ENCODE measurements around the gene ABCC2. TPM values are rescaled to one million over a fixed set of nuclear protein-coding genes. Genes with fewer than 3 reads are reported as not detected.

ABCC2 gene
- total and polyA plus RNA-seq, 2 experiments from 2014 or later: 0.19 to 0.86 TPM

DNA sequence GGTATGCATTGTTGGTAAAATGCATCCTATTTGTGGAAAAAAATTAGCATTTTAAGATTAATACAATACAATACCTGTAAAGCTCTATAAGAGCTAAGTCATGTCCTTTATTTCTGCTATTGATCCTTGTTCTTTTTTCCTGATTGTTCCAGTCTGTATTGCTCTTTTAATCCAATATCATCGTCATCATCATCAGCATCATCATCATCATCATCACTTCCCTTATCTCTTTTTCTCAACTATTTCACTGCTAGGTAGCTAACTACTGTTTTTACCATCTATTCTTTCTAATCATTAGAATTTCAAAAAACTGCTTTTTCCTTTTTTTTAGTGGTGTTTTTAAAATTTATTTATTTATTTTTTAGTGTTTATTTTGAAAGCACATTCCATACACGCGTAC lies 71.2 kb downstream of the ABCC2 start:
- Histone ChIP-seq H3K4me3 (no peak overlapping the region), H2AFZ (no peak overlapping the region), H3K4me1 (ENCODE audit: insufficient read depth) (no peaks in the 10 kb centered on the region), H4K20me1 (ENCODE audit: insufficient read depth) (no peaks in the 10 kb centered on the region), H3K79me2 (ENCODE audit: insufficient read depth) (no peaks in the 10 kb centered on the region), H3K27me3 (replicated peaks; ENCODE audit: insufficient read depth) (no peaks in the 10 kb centered on the region), H3K4me2 (ENCODE audit: unreplicated experiment) (no peak overlapping the region), H3F3A (ENCODE audit: insufficient read depth) (peaks cover 5% of the 10 kb centered on the region; the same call in 1 of the 2 replicates), H3K9me3 (ENCODE audit: low read depth) (no peaks in the 10 kb centered on the region), H3K9me2 (ENCODE audit: insufficient read depth) (no peaks in the 10 kb centered on the region), H3K27ac (no peak overlapping the region), H3K36me3 (ENCODE audit: low read depth) (no peaks in the 10 kb centered on the region), H3K9ac (no peak overlapping the region)
- no peak for DNase-seq
- in situ Hi-C loops (cut with MboI): loop anchor here (10.0 kb wide), 1 partner anchor 191 kb away; no protein-coding TSS in a partner anchor
- 80 to 86% methylated on average over 3 of the region's 3 CpGs for WGBS, 2 experiments (ENCODE audit: low coverage in 1 of 2, low lambda C conversion rate in 2 of 2, missing lambda C conversion rate in 2 of 2)
- TF ChIP-seq EZH2phosphoT487 (IDR thresholded peaks at IDR 0.05; ENCODE audit: insufficient read depth, low read depth): no peak
- TF ChIP-seq EZH2 (IDR thresholded peaks at IDR 0.05; ENCODE audit: insufficient read depth, poor library complexity, severe bottlenecking): no peak

DNA sequence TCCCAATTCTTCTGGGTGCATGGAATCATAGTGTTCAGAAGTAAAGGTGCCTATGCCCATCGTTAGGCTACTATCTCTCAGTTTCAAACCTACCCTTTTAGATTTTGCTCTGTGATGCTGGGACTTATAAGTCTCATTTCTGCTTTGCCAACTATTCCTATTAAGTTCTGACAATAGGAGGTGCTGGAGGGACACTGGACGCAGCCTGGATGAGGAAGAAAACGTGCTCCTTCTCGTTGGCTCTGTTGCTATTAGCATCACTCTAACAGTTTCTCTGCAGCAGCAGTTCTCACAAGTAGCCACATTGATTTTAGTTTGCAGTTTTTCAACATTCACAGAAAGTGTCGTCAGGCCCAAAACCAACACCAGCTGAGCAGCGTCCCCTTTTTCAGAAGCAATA lies 72.4 kb downstream of the ABCC2 start:
- in situ Hi-C loops (cut with MboI): loop anchor here (10.0 kb wide), 1 partner anchor 190 kb away; no protein-coding TSS in a partner anchor
- Histone ChIP-seq H2AFZ (peak overlapping the region; percentile 38), H3K27ac (no peak overlapping the region), H3K4me3 (no peak overlapping the region), H3K36me3 (ENCODE audit: low read depth) (no peaks in the 10 kb centered on the region), H3K27me3 (replicated peaks; ENCODE audit: insufficient read depth) (no peaks in the 10 kb centered on the region), H3F3A (ENCODE audit: insufficient read depth) (peaks cover 5% of the 10 kb centered on the region; the same call in 1 of the 2 replicates), H3K9me2 (ENCODE audit: insufficient read depth) (no peaks in the 10 kb centered on the region), H3K4me1 (ENCODE audit: insufficient read depth) (no peaks in the 10 kb centered on the region), H3K9ac (no peak overlapping the region), H3K4me2 (ENCODE audit: unreplicated experiment) (no peak overlapping the region), H4K20me1 (ENCODE audit: insufficient read depth) (no peaks in the 10 kb centered on the region), H3K9me3 (ENCODE audit: low read depth) (no peaks in the 10 kb centered on the region), H3K79me2 (ENCODE audit: insufficient read depth) (no peaks in the 10 kb centered on the region)
- WGBS, 2 experiments (ENCODE audit: low coverage in 1 of 2, low lambda C conversion rate in 2 of 2, missing lambda C conversion rate in 2 of 2): 7 to 14% methylated on average over 6 of the region's 6 CpGs
- TF ChIP-seq EZH2phosphoT487 (IDR thresholded peaks at IDR 0.05; ENCODE audit: insufficient read depth, low read depth) (no peak), EZH2 (IDR thresholded peaks at IDR 0.05; ENCODE audit: insufficient read depth, poor library complexity, severe bottlenecking) (no peak)
- DNase-seq: peak; percentile 88

DNA sequence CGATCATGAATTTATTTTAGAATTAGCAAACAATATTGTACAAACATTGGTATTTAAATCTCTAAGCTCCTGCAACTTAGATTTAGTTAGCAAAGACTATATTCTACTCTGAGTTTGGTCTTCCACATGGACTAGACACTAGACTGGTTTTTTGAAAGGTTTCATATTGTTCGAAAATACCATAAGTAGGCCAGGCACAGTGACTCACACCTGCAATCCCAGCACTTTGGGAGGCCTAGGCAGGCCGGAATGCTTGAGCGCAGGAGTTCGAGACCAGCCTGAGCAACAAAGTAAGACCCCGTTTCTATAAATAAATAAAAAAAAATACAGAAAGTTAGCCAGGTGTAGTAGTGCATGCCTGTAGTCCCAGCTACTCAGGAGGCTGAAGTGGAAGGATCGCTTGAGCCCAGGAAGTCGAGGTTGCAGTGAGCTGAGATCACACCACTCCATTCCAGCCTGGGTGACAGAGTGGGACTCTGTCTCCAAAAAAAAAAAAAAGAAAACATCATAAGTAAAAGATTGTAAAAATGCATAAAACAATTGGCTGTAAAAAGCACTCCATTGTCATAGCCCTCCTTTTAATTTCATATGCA lies 73.1 kb downstream of the ABCC2 start:
- Histone ChIP-seq H3K9me2 (ENCODE audit: insufficient read depth) (no peaks in the 10 kb centered on the region), H3K9ac (no peak overlapping the region), H3K27me3 (replicated peaks; ENCODE audit: insufficient read depth) (no peaks in the 10 kb centered on the region), H4K20me1 (ENCODE audit: insufficient read depth) (no peaks in the 10 kb centered on the region), H3K27ac (no peak overlapping the region), H3K36me3 (ENCODE audit: low read depth) (no peaks in the 10 kb centered on the region), H3K79me2 (ENCODE audit: insufficient read depth) (no peaks in the 10 kb centered on the region), H3K4me1 (ENCODE audit: insufficient read depth) (no peaks in the 10 kb centered on the region), H2AFZ (no peak overlapping the region), H3K9me3 (ENCODE audit: low read depth) (no peaks in the 10 kb centered on the region), H3K4me2 (ENCODE audit: unreplicated experiment) (no peak overlapping the region), H3F3A (ENCODE audit: insufficient read depth) (peaks cover 5% of the 10 kb centered on the region; the same call in 1 of the 2 replicates), H3K4me3 (no peak overlapping the region)
- no peak for DNase-seq
- in situ Hi-C loops (cut with MboI): loop anchor here (10.0 kb wide), 1 partner anchor 189 kb away; no protein-coding TSS in a partner anchor
- 84% methylated on average over 8 of the region's 8 CpGs for WGBS, 2 experiments (ENCODE audit: low coverage in 1 of 2, low lambda C conversion rate in 2 of 2, missing lambda C conversion rate in 2 of 2)
- no peak for TF ChIP-seq EZH2phosphoT487 (IDR thresholded peaks at IDR 0.05; ENCODE audit: insufficient read depth, low read depth)
- TF ChIP-seq EZH2 (IDR thresholded peaks at IDR 0.05; ENCODE audit: insufficient read depth, poor library complexity, severe bottlenecking): no peak

DNA sequence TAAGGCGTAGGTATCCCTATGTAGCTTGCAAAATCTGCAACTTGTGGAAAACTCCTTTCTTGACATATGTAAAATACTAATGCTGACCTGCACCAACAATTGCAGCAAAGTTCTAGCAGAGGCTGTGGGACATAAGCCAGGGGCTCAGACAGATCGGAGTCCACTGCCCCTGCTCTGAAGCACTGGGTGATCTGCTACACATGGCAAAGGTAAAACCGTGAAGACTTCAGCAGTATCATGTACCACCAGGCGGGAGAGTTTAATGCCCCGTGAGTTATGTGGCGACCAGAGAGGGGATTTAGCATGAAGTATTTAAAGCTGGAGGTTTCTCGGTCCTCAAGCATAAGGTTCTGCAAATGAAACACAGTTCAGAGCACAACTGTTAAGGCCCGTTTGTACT lies 76.4 kb downstream of the ABCC2 start:
- no peak overlapping the region for H3K27ac ChIP-seq
- no peak overlapping the region for H3K4me2 ChIP-seq (ENCODE audit: unreplicated experiment)
- no peaks in the 10 kb centered on the region for H3K27me3 ChIP-seq (replicated peaks; ENCODE audit: insufficient read depth)
- no peak for DNase-seq
- H3K4me3 ChIP-seq: no peak overlapping the region
- H3K9me3 ChIP-seq (ENCODE audit: low read depth): no peaks in the 10 kb centered on the region
- TF ChIP-seq EZH2 (IDR thresholded peaks at IDR 0.05; ENCODE audit: insufficient read depth, poor library complexity, severe bottlenecking) (no peak), EZH2phosphoT487 (IDR thresholded peaks at IDR 0.05; ENCODE audit: insufficient read depth, low read depth) (no peak)
- no peaks in the 10 kb centered on the region for H3K79me2 ChIP-seq (ENCODE audit: insufficient read depth)
- WGBS, 2 experiments (ENCODE audit: low coverage in 1 of 2, low lambda C conversion rate in 2 of 2, missing lambda C conversion rate in 2 of 2): 79 to 80% methylated on average over 8 of the region's 8 CpGs
- no peaks in the 10 kb centered on the region for H4K20me1 ChIP-seq (ENCODE audit: insufficient read depth)
- no peak overlapping the region for H3K9ac ChIP-seq
- no peaks in the 10 kb centered on the region; the same call in 1 of the 2 replicates for H3K4me1 ChIP-seq (ENCODE audit: insufficient read depth)
- peaks cover 5% of the 10 kb centered on the region; the same call in 1 of the 2 replicates for H3F3A ChIP-seq (ENCODE audit: insufficient read depth)
- H2AFZ ChIP-seq: no peak overlapping the region
- H3K36me3 ChIP-seq (ENCODE audit: low read depth): no peaks in the 10 kb centered on the region
- no peaks in the 10 kb centered on the region for H3K9me2 ChIP-seq (ENCODE audit: insufficient read depth)
- in situ Hi-C loops (cut with MboI): loop anchor here (10.0 kb wide), 1 partner anchor 186 kb away; no protein-coding TSS in a partner anchor
